Neural cell (in vitro differentiated cells): ENCODE data around the gene CEACAM18. TPM values are rescaled to one million over a fixed set of nuclear protein-coding genes. Genes with fewer than 3 reads are reported as not detected.

Source experiments
- H2AFZ ChIP-seq: fragments of 200-600, 300-800 bp; sonication (generic), shearing (Covaris generic); 2 replicates; pipeline ENCODE4 v1.6.0; 2014; ENCODE audit warnings: low read depth, mild to moderate bottlenecking, antibody characterized with exemption, low read length, moderate library complexity
- H3F3A ChIP-seq: fragments of 200-600 bp; shearing (Covaris generic); 2 replicates; pipeline ENCODE4 v1.6.1; 2016; ENCODE audit warnings: mild to moderate bottlenecking, moderate library complexity, mixed read lengths, antibody characterized with exemption, low read length; ENCODE audit not compliant: insufficient read depth, poor library complexity, severe bottlenecking
- H3K27ac ChIP-seq: fragments of 200-600, 300-800 bp; sonication (generic), shearing (Covaris generic); 2 replicates; pipeline ENCODE4 v1.5.1; 2014; ENCODE audit warnings: mild to moderate bottlenecking, low read length, moderate library complexity
- H3K27me3 ChIP-seq: fragments of 300-800, 200-600 bp; sonication (generic), shearing (Covaris generic); 2 replicates; pipeline ENCODE4 v1.6.0; 2014; ENCODE audit warnings: mild to moderate bottlenecking, low read depth, low read length, moderate library complexity; ENCODE audit not compliant: insufficient read depth
- H3K36me3 ChIP-seq: fragments of 300-800, 200-600 bp; sonication (generic), shearing (Covaris generic); 2 replicates; pipeline ENCODE4 v1.5.1; 2014; ENCODE audit warnings: mild to moderate bottlenecking, antibody characterized with exemption, low read length, moderate library complexity; ENCODE audit not compliant: insufficient read depth
- H3K4me2 ChIP-seq: fragments of 300-800, 200-600 bp; sonication (generic), shearing (Covaris generic); 2 replicates; pipeline ENCODE4 v1.6.0; 2014; ENCODE audit warnings: mild to moderate bottlenecking, low read length
- H3K4me3 ChIP-seq: fragments of 300-800, 200-600 bp; sonication (generic), shearing (Covaris generic); 2 replicates; pipeline ENCODE4 v1.5.1; 2014; ENCODE audit warnings: mild to moderate bottlenecking, low read length, moderate library complexity
- H3K79me2 ChIP-seq: fragments of 200-600 bp; shearing (Covaris generic); replicated peaks from 2 replicates; pipeline ENCODE4 v1.6.0; 2014; ENCODE audit warnings: mild to moderate bottlenecking, low read length, moderate library complexity; ENCODE audit not compliant: insufficient read depth
- H3K9ac ChIP-seq: fragments of 300-800, 200-600 bp; sonication (generic), shearing (Covaris generic); 2 replicates; pipeline ENCODE4 v1.6.1; 2016; ENCODE audit warnings: mild to moderate bottlenecking, low read length, mixed read lengths
- H3K9me2 ChIP-seq: fragments of 200-600 bp; shearing (Covaris generic); 2 replicates; pipeline ENCODE4 v1.6.1; 2016; ENCODE audit warnings: mild to moderate bottlenecking, low read length, mixed read lengths; ENCODE audit not compliant: insufficient read depth
- H3K9me3 ChIP-seq: fragments of 200-600, 300-800 bp; sonication (generic), shearing (Covaris generic); 2 replicates; pipeline ENCODE4 v1.6.1; 2016; ENCODE audit warnings: mild to moderate bottlenecking, mixed run types, low read length, moderate library complexity, mixed read lengths
- H4K20me1 ChIP-seq: fragments of 200-600 bp; shearing (Covaris generic); 2 replicates; pipeline ENCODE4 v1.6.1; 2016; ENCODE audit warnings: mild to moderate bottlenecking, mixed run types; ENCODE audit not compliant: insufficient read depth
- CTCF ChIP-seq: fragments of 450-650 bp; IDR thresholded peaks from 2 replicates; pipeline ENCODE4 v1.5.1; 2014; ENCODE audit warnings: antibody characterized with exemption, mild to moderate bottlenecking, moderate library complexity; ENCODE audit not compliant: poor library complexity, severe bottlenecking
- EP300 ChIP-seq: fragments of 450-650 bp; conservative IDR thresholded peaks from 2 replicates; pipeline ENCODE4 v1.6.1; 2014; ENCODE audit warnings: antibody characterized with exemption, mild to moderate bottlenecking, moderate library complexity; ENCODE audit not compliant: poor library complexity, severe bottlenecking
- EZH2 ChIP-seq: fragments of 200-600, 300-800 bp; shearing (Covaris generic), sonication (generic); IDR thresholded peaks from 2 replicates; pipeline ENCODE4 v1.6.1; 2014; ENCODE audit warnings: antibody characterized with exemption, low read length, borderline replicate concordance, mild to moderate bottlenecking; ENCODE audit not compliant: insufficient read depth, poor library complexity, severe bottlenecking
- MXI1 ChIP-seq: fragments of 450-650 bp; conservative IDR thresholded peaks from 2 replicates; pipeline ENCODE4 v1.6.1; 2014; ENCODE audit warnings: antibody characterized with exemption, mild to moderate bottlenecking; ENCODE audit not compliant: poor library complexity, severe bottlenecking
- POLR2AphosphoS5 ChIP-seq: IDR thresholded peaks from 2 replicates; pipeline ENCODE4 v1.6.1; 2012
- RAD21 ChIP-seq: fragments of 450-650 bp; conservative IDR thresholded peaks from 2 replicates; pipeline ENCODE4 v1.6.1; 2014; ENCODE audit warnings: antibody characterized with exemption, mild to moderate bottlenecking, moderate library complexity
- SMC3 ChIP-seq: fragments of 450-650 bp; conservative IDR thresholded peaks from 2 replicates; pipeline ENCODE4 v1.6.1; 2014; ENCODE audit warnings: antibody characterized with exemption, mild to moderate bottlenecking, moderate library complexity; ENCODE audit not compliant: poor library complexity
- TAF1 ChIP-seq: IDR thresholded peaks from 2 replicates; pipeline ENCODE4 v1.6.1; 2012; ENCODE audit warnings: low read depth
- polyA plus RNA-seq: library from polyadenylated mRNA; depleted of rRNA; stranded (reverse); fragments of >200 nt; gene quantifications from 2 replicates; pipeline ENCODE4 v1.2.3, GENCODE V29; 2014
- TF ChIP-seq, protein P1 (sequence below): IDR thresholded peaks from 2 replicates; pipeline ENCODE4 v1.6.1; 2012; ENCODE audit warnings: borderline replicate concordance

CEACAM18 gene
- polyA plus RNA-seq, 1 donor from 2014 or later, result not detected

DNA sequence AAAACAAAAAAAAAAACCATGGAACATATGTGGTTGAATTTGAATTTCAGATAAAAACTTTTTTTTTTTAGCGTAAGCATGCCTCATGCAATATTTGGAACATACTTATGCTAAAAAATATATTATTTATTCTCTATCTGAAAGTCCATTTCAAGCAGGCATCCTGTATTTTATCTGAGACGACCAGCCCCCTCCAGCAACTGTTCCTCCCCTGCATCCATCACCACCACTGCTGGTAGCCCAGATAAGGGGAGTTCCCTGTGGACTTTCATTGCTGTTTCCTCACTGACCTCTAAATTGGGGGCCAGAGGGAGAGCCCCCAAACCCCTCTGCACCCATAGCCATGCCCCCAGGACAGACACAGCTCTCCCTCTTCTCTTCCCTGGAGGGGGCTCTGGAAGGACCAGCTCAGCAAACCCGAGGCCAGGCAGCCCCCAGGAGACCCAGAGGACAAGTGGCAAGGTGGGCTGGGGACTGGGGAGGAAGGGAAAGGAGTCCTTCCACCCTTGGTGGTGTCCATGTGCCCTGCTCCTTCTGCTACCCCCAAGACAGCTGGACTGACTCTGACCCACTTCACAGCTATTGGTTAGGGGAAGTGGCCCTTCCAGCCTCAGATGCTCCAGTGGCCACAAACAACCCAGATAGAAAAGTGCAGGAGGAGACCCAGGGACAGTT lies 29.9 kb downstream of the CEACAM18 start:
- Histone ChIP-seq H3K79me2 (no peaks in the 10 kb centered on the region), H3K9ac (no peak overlapping the region)
- TF ChIP-seq CTCF (no peak), EZH2 (no peak)

DNA sequence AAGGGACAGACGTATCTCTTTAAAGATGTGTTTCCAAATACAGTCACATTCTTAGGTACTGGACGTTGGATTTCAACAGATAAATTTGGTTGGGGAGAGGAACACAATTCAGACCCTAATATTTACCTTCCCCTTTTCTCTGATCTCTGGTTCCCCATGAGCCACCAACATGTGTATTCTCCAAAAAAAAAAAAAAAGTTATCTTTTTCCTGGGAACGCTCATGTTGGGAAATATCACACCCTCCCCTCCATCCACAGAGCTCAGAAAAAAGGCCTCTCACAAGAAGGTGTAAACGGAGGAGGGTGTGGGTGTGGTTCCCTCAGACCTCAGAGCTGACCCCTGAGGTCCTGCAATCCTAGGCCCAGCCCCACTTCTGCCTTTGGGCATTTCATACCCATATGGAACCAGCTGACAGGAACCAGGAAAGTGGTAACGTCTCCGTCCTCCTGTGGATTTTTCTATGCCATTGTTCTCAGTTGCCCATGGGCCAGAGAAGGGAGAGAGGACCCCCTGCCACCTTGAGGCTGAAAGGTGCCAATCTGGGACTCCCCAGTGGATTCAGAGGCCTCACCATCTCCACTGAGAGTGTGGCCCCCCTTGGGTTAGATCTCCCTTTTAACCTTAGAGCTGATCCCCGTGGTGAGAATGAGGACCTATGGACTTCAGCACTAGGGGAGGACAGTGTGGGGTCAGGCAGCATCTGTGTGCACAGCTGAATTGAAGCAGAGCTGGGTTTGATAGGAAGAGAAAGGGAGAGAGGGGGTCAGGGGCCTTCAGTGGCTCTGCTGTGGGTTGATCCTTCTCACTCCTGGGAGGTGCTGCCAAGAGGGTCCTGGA lies 31.7 kb downstream of the CEACAM18 start:
- Histone ChIP-seq H3K9ac (no peak overlapping the region), H3K4me2 (no peak overlapping the region), H3K27me3 (no peaks in the 10 kb centered on the region), H3F3A (no peaks in the 10 kb centered on the region), H3K4me3 (no peak overlapping the region), H3K9me3 (no peaks in the 10 kb centered on the region), H3K27ac (no peak overlapping the region), H3K9me2 (no peaks in the 10 kb centered on the region), H3K36me3 (no peaks in the 10 kb centered on the region), H2AFZ (no peak overlapping the region), H4K20me1 (no peaks in the 10 kb centered on the region), H3K79me2 (no peaks in the 10 kb centered on the region)
- TF ChIP-seq MXI1 (no peak), CTCF (no peak), TAF1 (no peak), EZH2 (no peak), POLR2AphosphoS5 (no peak), RAD21 (no peak), SMC3 (no peak), EP300 (no peak)
- TF ChIP-seq, protein P1, sequence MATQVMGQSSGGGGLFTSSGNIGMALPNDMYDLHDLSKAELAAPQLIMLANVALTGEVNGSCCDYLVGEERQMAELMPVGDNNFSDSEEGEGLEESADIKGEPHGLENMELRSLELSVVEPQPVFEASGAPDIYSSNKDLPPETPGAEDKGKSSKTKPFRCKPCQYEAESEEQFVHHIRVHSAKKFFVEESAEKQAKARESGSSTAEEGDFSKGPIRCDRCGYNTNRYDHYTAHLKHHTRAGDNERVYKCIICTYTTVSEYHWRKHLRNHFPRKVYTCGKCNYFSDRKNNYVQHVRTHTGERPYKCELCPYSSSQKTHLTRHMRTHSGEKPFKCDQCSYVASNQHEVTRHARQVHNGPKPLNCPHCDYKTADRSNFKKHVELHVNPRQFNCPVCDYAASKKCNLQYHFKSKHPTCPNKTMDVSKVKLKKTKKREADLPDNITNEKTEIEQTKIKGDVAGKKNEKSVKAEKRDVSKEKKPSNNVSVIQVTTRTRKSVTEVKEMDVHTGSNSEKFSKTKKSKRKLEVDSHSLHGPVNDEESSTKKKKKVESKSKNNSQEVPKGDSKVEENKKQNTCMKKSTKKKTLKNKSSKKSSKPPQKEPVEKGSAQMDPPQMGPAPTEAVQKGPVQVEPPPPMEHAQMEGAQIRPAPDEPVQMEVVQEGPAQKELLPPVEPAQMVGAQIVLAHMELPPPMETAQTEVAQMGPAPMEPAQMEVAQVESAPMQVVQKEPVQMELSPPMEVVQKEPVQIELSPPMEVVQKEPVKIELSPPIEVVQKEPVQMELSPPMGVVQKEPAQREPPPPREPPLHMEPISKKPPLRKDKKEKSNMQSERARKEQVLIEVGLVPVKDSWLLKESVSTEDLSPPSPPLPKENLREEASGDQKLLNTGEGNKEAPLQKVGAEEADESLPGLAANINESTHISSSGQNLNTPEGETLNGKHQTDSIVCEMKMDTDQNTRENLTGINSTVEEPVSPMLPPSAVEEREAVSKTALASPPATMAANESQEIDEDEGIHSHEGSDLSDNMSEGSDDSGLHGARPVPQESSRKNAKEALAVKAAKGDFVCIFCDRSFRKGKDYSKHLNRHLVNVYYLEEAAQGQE, result no peak

More for the DNA sequence above, 29.9 kb downstream of the CEACAM18 start:
- Histone ChIP-seq H2AFZ (no peak overlapping the region), H3F3A (no peaks in the 10 kb centered on the region), H3K36me3 (no peaks in the 10 kb centered on the region), H4K20me1 (no peaks in the 10 kb centered on the region), H3K9me2 (no peaks in the 10 kb centered on the region), H3K9me3 (no peaks in the 10 kb centered on the region), H3K4me3 (no peak overlapping the region), H3K27ac (no peak overlapping the region), H3K4me2 (no peak overlapping the region), H3K27me3 (no peaks in the 10 kb centered on the region)
